ENCODE measurements around the gene BOK.

Gene BOK

GRCh38 chr2:241541564-241542277, 16.8 kb upstream of the BOK start:
- H3K27me3 ChIP-seq (ENCODE audit: control insufficient read depth in 3 of 3, insufficient read depth in 3 of 3, low read depth in 1 of 3, low read length in 3 of 3) = peaks cover 8 to 43% (median 26%) of the 10 kb centered on the region in 3 experiments
- peak overlapping the region; percentile 85 for H3K9ac ChIP-seq (ENCODE audit: low read depth, low read length, poor library complexity)
- peak overlapping the region; percentile 74 for H3K18ac ChIP-seq (ENCODE audit: low read length)
- H2BK15ac ChIP-seq (ENCODE audit: low read length) = no peak overlapping the region
- H3K36me3 ChIP-seq (replicated peaks in 1 of 2; ENCODE audit: control insufficient read depth in 2 of 2, insufficient read depth in 2 of 2, low read length in 2 of 2) = no peaks in the 10 kb centered on the region
- H2BK120ac ChIP-seq (ENCODE audit: low read depth, low read length) = no peak overlapping the region
- H3K79me1 ChIP-seq (ENCODE audit: low read depth, low read length) = peaks cover 2% of the 10 kb centered on the region
- H3K23ac ChIP-seq (ENCODE audit: low read depth, low read length, poor library complexity) = peak overlapping the region; percentile 34
- H3K4me1 ChIP-seq (ENCODE audit: control insufficient read depth in 2 of 2, insufficient read depth in 1 of 2, low read depth in 1 of 2, low read length in 2 of 2) = peaks cover 22 to 24% of the 10 kb centered on the region in 2 donors
- H4K91ac ChIP-seq (ENCODE audit: low read depth, low read length, poor library complexity) = no peak overlapping the region
- H2AK5ac ChIP-seq (ENCODE audit: low read depth, low read length) = peak overlapping the region; percentile 81
- no peak overlapping the region for H2BK12ac ChIP-seq (ENCODE audit: low read length)
- H4K8ac ChIP-seq (ENCODE audit: low read depth, low read length) = no peak overlapping the region
- H3K9me3 ChIP-seq (replicated peaks in 1 of 2; ENCODE audit: control insufficient read depth in 2 of 2, insufficient read depth in 1 of 2, low read depth in 1 of 2, low read length in 2 of 2) = peaks cover 0 to 2% of the 10 kb centered on the region in 2 donors
- no peak overlapping the region for H3K27ac ChIP-seq (replicated peaks; ENCODE audit: low read length)
- peak overlapping the region; percentile 67 for H3K4me2 ChIP-seq (ENCODE audit: insufficient read depth, low read length, poor library complexity, severe bottlenecking)
- no CpG with 5 or more reads among the region's 62 CpGs for WGBS, 2 donors (ENCODE audit: extremely low coverage in 2 of 2, insufficient read length in 2 of 2, insufficient replicate concordance in 1 of 2)
- H3K14ac ChIP-seq (ENCODE audit: low read length) = peak overlapping the region; percentile 78
- no peak overlapping the region for H2BK5ac ChIP-seq (ENCODE audit: low read length)
- peak overlapping the region; percentile 65 for H2AFZ ChIP-seq (ENCODE audit: low read length)
- peak overlapping the region in 1 of 2 donors; percentile 66 for H3K4me3 ChIP-seq (ENCODE audit: low read length in 2 of 2)
- no peak for DNase-seq (ENCODE audit: low spot score)
- H3K4ac ChIP-seq (ENCODE audit: low read length) = no peak overlapping the region

- Histone ChIP-seq H3K9ac (ENCODE audit: low read depth, low read length, poor library complexity) (no peak overlapping the region), H3K14ac (ENCODE audit: low read length) (no peak overlapping the region), H3K79me1 (ENCODE audit: low read depth, low read length) (peaks cover 2% of the 10 kb centered on the region), H2BK15ac (ENCODE audit: low read length) (no peak overlapping the region), H3K27ac (replicated peaks; ENCODE audit: low read length) (no peak overlapping the region), H3K4ac (ENCODE audit: low read length) (no peak overlapping the region), H2AFZ (ENCODE audit: low read length) (no peak overlapping the region), H2BK5ac (ENCODE audit: low read length) (no peak overlapping the region), H3K27me3 (ENCODE audit: control insufficient read depth in 3 of 3, insufficient read depth in 3 of 3, low read depth in 1 of 3, low read length in 3 of 3) (peaks cover 8 to 43% (median 26%) of the 10 kb centered on the region in 3 experiments), H3K18ac (ENCODE audit: low read length) (peak overlapping the region; percentile 59), H4K91ac (ENCODE audit: low read depth, low read length, poor library complexity) (no peak overlapping the region), H2BK12ac (ENCODE audit: low read length) (no peak overlapping the region), H3K4me2 (ENCODE audit: insufficient read depth, low read length, poor library complexity, severe bottlenecking) (no peak overlapping the region), H3K4me3 (ENCODE audit: low read length in 2 of 2) (no peak overlapping the region), H2AK5ac (ENCODE audit: low read depth, low read length) (peak overlapping the region; percentile 81), H3K9me3 (replicated peaks in 1 of 2; ENCODE audit: control insufficient read depth in 2 of 2, insufficient read depth in 1 of 2, low read depth in 1 of 2, low read length in 2 of 2) (peaks cover 0 to 2% of the 10 kb centered on the region in 2 donors), H3K23ac (ENCODE audit: low read depth, low read length, poor library complexity) (peak overlapping the region; percentile 34), H2BK120ac (ENCODE audit: low read depth, low read length) (no peak overlapping the region), H3K4me1 (ENCODE audit: control insufficient read depth in 2 of 2, insufficient read depth in 1 of 2, low read depth in 1 of 2, low read length in 2 of 2) (peaks cover 26 to 29% of the 10 kb centered on the region in 2 donors), H4K8ac (ENCODE audit: low read depth, low read length) (no peak overlapping the region), H3K36me3 (replicated peaks in 1 of 2; ENCODE audit: control insufficient read depth in 2 of 2, insufficient read depth in 2 of 2, low read length in 2 of 2) (no peaks in the 10 kb centered on the region)
- no CpG with 5 or more reads among the region's 15 CpGs for WGBS, 2 donors (ENCODE audit: extremely low coverage in 2 of 2, insufficient read length in 2 of 2, insufficient replicate concordance in 1 of 2)
- DNase-seq (ENCODE audit: low spot score) = no peak
Measured at GRCh38 chr2:241542278-241542605, 16.3 kb upstream of the BOK start.

- no peak overlapping the region for H3K9ac ChIP-seq (ENCODE audit: low read depth, low read length, poor library complexity)
- peaks cover 8 to 28% (median 26%) of the 10 kb centered on the region in 3 experiments for H3K27me3 ChIP-seq (ENCODE audit: control insufficient read depth in 3 of 3, insufficient read depth in 3 of 3, low read depth in 1 of 3, low read length in 3 of 3)
- H3K4me1 ChIP-seq (ENCODE audit: control insufficient read depth in 2 of 2, insufficient read depth in 1 of 2, low read depth in 1 of 2, low read length in 2 of 2) = peaks cover 15 to 29% of the 10 kb centered on the region in 2 donors
- no peak for DNase-seq (ENCODE audit: low spot score)
- H3K9me3 ChIP-seq (replicated peaks in 1 of 2; ENCODE audit: control insufficient read depth in 2 of 2, insufficient read depth in 1 of 2, low read depth in 1 of 2, low read length in 2 of 2) = peaks cover 0 to 4% of the 10 kb centered on the region in 2 donors
- no peak overlapping the region for H2BK120ac ChIP-seq (ENCODE audit: low read depth, low read length)
- no peak overlapping the region for H2AFZ ChIP-seq (ENCODE audit: low read length)
- no peak overlapping the region for H3K18ac ChIP-seq (ENCODE audit: low read length)
- no peak overlapping the region for H4K91ac ChIP-seq (ENCODE audit: low read depth, low read length, poor library complexity)
- no peak overlapping the region for H2AK5ac ChIP-seq (ENCODE audit: low read depth, low read length)
- no peak overlapping the region for H3K14ac ChIP-seq (ENCODE audit: low read length)
- H3K79me1 ChIP-seq (ENCODE audit: low read depth, low read length) = peaks cover 2% of the 10 kb centered on the region
- H3K27ac ChIP-seq (replicated peaks; ENCODE audit: low read length) = no peak overlapping the region
- H4K8ac ChIP-seq (ENCODE audit: low read depth, low read length) = no peak overlapping the region
- H3K4ac ChIP-seq (ENCODE audit: low read length) = no peak overlapping the region
- no peak overlapping the region for H2BK12ac ChIP-seq (ENCODE audit: low read length)
- no peak overlapping the region for H3K4me2 ChIP-seq (ENCODE audit: insufficient read depth, low read length, poor library complexity, severe bottlenecking)
- no peaks in the 10 kb centered on the region for H3K36me3 ChIP-seq (replicated peaks in 1 of 2; ENCODE audit: control insufficient read depth in 2 of 2, insufficient read depth in 2 of 2, low read length in 2 of 2)
- no peak overlapping the region for H3K23ac ChIP-seq (ENCODE audit: low read depth, low read length, poor library complexity)
- no peak overlapping the region for H3K4me3 ChIP-seq (ENCODE audit: low read length in 2 of 2)
- no peak overlapping the region for H2BK15ac ChIP-seq (ENCODE audit: low read length)
- H2BK5ac ChIP-seq (ENCODE audit: low read length) = no peak overlapping the region
- no CpG with 5 or more reads among the region's 10 CpGs for WGBS, 2 donors (ENCODE audit: extremely low coverage in 2 of 2, insufficient read length in 2 of 2, insufficient replicate concordance in 1 of 2)
Measured at GRCh38 chr2:241545106-241545505, 13.4 kb upstream of the BOK start.

- Histone ChIP-seq H3K4ac (ENCODE audit: low read length) (peak overlapping the region; percentile 30), H3K4me2 (ENCODE audit: insufficient read depth, low read length, poor library complexity, severe bottlenecking) (no peak overlapping the region), H2AFZ (ENCODE audit: low read length) (no peak overlapping the region), H3K27ac (replicated peaks; ENCODE audit: low read length) (no peak overlapping the region), H2BK12ac (ENCODE audit: low read length) (no peak overlapping the region), H3K9ac (ENCODE audit: low read depth, low read length, poor library complexity) (peak overlapping the region; percentile 73), H3K14ac (ENCODE audit: low read length) (peak overlapping the region; percentile 33), H2BK5ac (ENCODE audit: low read length) (no peak overlapping the region), H2BK120ac (ENCODE audit: low read depth, low read length) (no peak overlapping the region), H3K9me3 (replicated peaks in 1 of 2; ENCODE audit: control insufficient read depth in 2 of 2, insufficient read depth in 1 of 2, low read depth in 1 of 2, low read length in 2 of 2) (peaks cover 0 to 4% of the 10 kb centered on the region in 2 donors), H3K4me1 (ENCODE audit: control insufficient read depth in 2 of 2, insufficient read depth in 1 of 2, low read depth in 1 of 2, low read length in 2 of 2) (peaks cover 9 to 23% of the 10 kb centered on the region in 2 donors), H3K27me3 (ENCODE audit: control insufficient read depth in 3 of 3, insufficient read depth in 3 of 3, low read depth in 1 of 3, low read length in 3 of 3) (peaks cover 8 to 21% (median 21%) of the 10 kb centered on the region in 3 experiments), H3K4me3 (ENCODE audit: low read length in 2 of 2) (peak overlapping the region in 1 of 2 donors; percentile 23), H2AK5ac (ENCODE audit: low read depth, low read length) (peak overlapping the region; percentile 16), H4K91ac (ENCODE audit: low read depth, low read length, poor library complexity) (peak overlapping the region; percentile 19), H3K79me1 (ENCODE audit: low read depth, low read length) (peaks cover 2% of the 10 kb centered on the region), H4K8ac (ENCODE audit: low read depth, low read length) (peak overlapping the region; percentile 45), H3K36me3 (replicated peaks in 1 of 2; ENCODE audit: control insufficient read depth in 2 of 2, insufficient read depth in 2 of 2, low read length in 2 of 2) (no peaks in the 10 kb centered on the region), H2BK15ac (ENCODE audit: low read length) (no peak overlapping the region), H3K18ac (ENCODE audit: low read length) (no peak overlapping the region), H3K23ac (ENCODE audit: low read depth, low read length, poor library complexity) (peak overlapping the region; percentile 8)
- no CpG with 5 or more reads among the region's 12 CpGs for WGBS, 2 donors (ENCODE audit: extremely low coverage in 2 of 2, insufficient read length in 2 of 2, insufficient replicate concordance in 1 of 2)
- no peak for DNase-seq (ENCODE audit: low spot score)
Measured at GRCh38 chr2:241545523-241546473, 12.7 kb upstream of the BOK start.

Data from neuronal stem cell (in vitro differentiated cells).